MCF 10A (cell line): ENCODE results near the gene GALNS. TPM values are rescaled to one million over a fixed set of nuclear protein-coding genes. Genes with fewer than 3 reads are reported as not detected.

ENCODE experiments used
- BruUV-seq: library from RNA; stranded (reverse); fragments of 400-500 nt; replicated peaks from 2 replicates; lab custom pipeline; 2021; lab: Mats Ljungman, UMichigan
- CTCF ChIA-PET: fragments of 300-600 bp; sonication (Branson Sonifier 250); formaldehyde crosslinking; extraction: SDS; loops from one replicate; lab custom pipeline; 2021; ENCODE audit warnings: antibody characterized with exemption, inconsistent platforms; lab: Yijun Ruan, JAX
- POLR2A ChIA-PET: fragments of 300-600, 350-650 bp; sonication (Branson Sonifier 250); formaldehyde crosslinking; extraction: SDS; loops from one replicate; lab custom pipeline; 2020; ENCODE audit warnings: antibody characterized with exemption, inconsistent platforms; lab: Yijun Ruan, JAX
- DNase-seq: peaks from one replicate; pipeline ENCODE4 v3.0.0-alpha.2; 2018; ENCODE audit not compliant: unreplicated experiment
- H3K27ac Mint-ChIP-seq: one replicate; pipeline ENCODE4 v1.8.0; 2022; ENCODE audit warnings: mild to moderate bottlenecking, low read depth, mixed read lengths; ENCODE audit not compliant: unreplicated experiment
- H3K27me3 Mint-ChIP-seq: one replicate; pipeline ENCODE4 v1.8.0; 2022; ENCODE audit warnings: mixed read lengths; ENCODE audit not compliant: insufficient read depth, unreplicated experiment
- H3K36me3 Mint-ChIP-seq: one replicate; pipeline ENCODE4 v1.8.0; 2022; ENCODE audit warnings: mild to moderate bottlenecking, moderate library complexity, mixed read lengths; ENCODE audit not compliant: insufficient read depth, unreplicated experiment
- H3K4me1 Mint-ChIP-seq: one replicate; pipeline ENCODE4 v1.8.0; 2022; ENCODE audit warnings: mixed read lengths; ENCODE audit not compliant: insufficient read depth, unreplicated experiment
- H3K4me3 Mint-ChIP-seq: one replicate; pipeline ENCODE4 v1.8.0; 2022; ENCODE audit warnings: mild to moderate bottlenecking, moderate library complexity, mixed read lengths; ENCODE audit not compliant: unreplicated experiment
- H3K9me3 Mint-ChIP-seq: one replicate; pipeline ENCODE4 v1.8.0; 2022; ENCODE audit warnings: mixed read lengths; ENCODE audit not compliant: unreplicated experiment
- CTCF ChIP-seq: fragments of 200-600 bp; IDR thresholded peaks from one replicate; pipeline ENCODE4 v1.8.0; 2022; ENCODE audit warnings: antibody characterized with exemption, mild to moderate bottlenecking; ENCODE audit not compliant: unreplicated experiment
- intact Hi-C: fragments of 100-400 bp; cut with micrococcal nuclease; formaldehyde crosslinking; loops from 2 replicates; pipeline ENCODE4 v1.14.1; 2022
- total RNA-seq: library from RNA; stranded (reverse); gene quantifications from 2 replicates; pipeline ENCODE4 v1.2.3, GENCODE V29; 2022

The GALNS gene
- total RNA-seq, 1 experiment from 2014 or later, result 26.0 TPM

GRCh38 chr16:88833086-88833485, 23.7 kb downstream of the GALNS start:
- no peak for DNase-seq
- Mint-ChIP-seq H3K9me3 (no peaks in the 10 kb centered on the region), H3K27ac (no peak overlapping the region), H3K4me3 (no peak overlapping the region), H3K36me3 (peaks cover 6% of the 10 kb centered on the region), H3K4me1 (no peaks in the 10 kb centered on the region), H3K27me3 (no peaks in the 10 kb centered on the region)
- intact Hi-C loops, result no loop called here
- no peak for TF ChIP-seq CTCF
- CTCF ChIA-PET, result interaction anchor here (0.7 kb wide), 1 partner anchor 25 kb away, joined by 3 read pairs; no protein-coding TSS in a partner anchor
- no TSS peak for BruUV-seq
- POLR2A ChIA-PET, result interaction anchor here (0.6 to 0.9 kb wide), 2 partner anchors 51 to 80 kb away, joined by 3 read pairs; no protein-coding TSS in a partner anchor

- no peak overlapping the region for H3K27ac Mint-ChIP-seq
These were observed 24.9 kb downstream of the GALNS start for GRCh38 chr16:88831838-88832237.

GRCh38 chr16:88830783-88831182, 26.0 kb downstream of the GALNS start:
- no peaks in the 10 kb centered on the region for H3K27me3 Mint-ChIP-seq
- DNase-seq, result no peak
- no peak overlapping the region for H3K27ac Mint-ChIP-seq
- ChIA-PET CTCF (interaction anchor here (0.8 to 1.0 kb wide), 2 partner anchors 27 to 31 kb away, joined by 3 read pairs; no protein-coding TSS in a partner anchor), POLR2A (no interaction called here)
- no peak for TF ChIP-seq CTCF
- intact Hi-C loops, result no loop called here
- peaks cover 6% of the 10 kb centered on the region for H3K36me3 Mint-ChIP-seq
- peaks cover 11% of the 10 kb centered on the region for H3K4me1 Mint-ChIP-seq
- no peaks in the 10 kb centered on the region for H3K9me3 Mint-ChIP-seq
- BruUV-seq, result no TSS peak
- H3K4me3 Mint-ChIP-seq, result no peak overlapping the region

More at GRCh38 chr16:88831838-88832237, 24.9 kb downstream of the GALNS start:
- intact Hi-C loops, result no loop called here
- Mint-ChIP-seq H3K36me3 (peaks cover 6% of the 10 kb centered on the region), H3K27me3 (no peaks in the 10 kb centered on the region), H3K4me3 (no peak overlapping the region), H3K9me3 (no peaks in the 10 kb centered on the region), H3K4me1 (peaks cover 4% of the 10 kb centered on the region)
- peak; percentile 43 for DNase-seq
- ChIA-PET CTCF (no interaction called here), POLR2A (no interaction called here)
- no peak for TF ChIP-seq CTCF
- BruUV-seq, result no TSS peak

GRCh38 chr16:88830258-88830657, 26.5 kb downstream of the GALNS start:
- no peaks in the 10 kb centered on the region for H3K27me3 Mint-ChIP-seq
- no peak for DNase-seq
- H3K36me3 Mint-ChIP-seq, result peaks cover 6% of the 10 kb centered on the region
- H3K27ac Mint-ChIP-seq, result no peak overlapping the region
- CTCF ChIA-PET, result interaction anchor here (1.0 kb wide), 1 partner anchor 32 kb away, joined by 3 read pairs; no protein-coding TSS in a partner anchor
- H3K4me3 Mint-ChIP-seq, result no peak overlapping the region
- no TSS peak for BruUV-seq
- no peaks in the 10 kb centered on the region for H3K9me3 Mint-ChIP-seq
- peaks cover 14% of the 10 kb centered on the region for H3K4me1 Mint-ChIP-seq
- POLR2A ChIA-PET, result no interaction called here
- intact Hi-C loops, result no loop called here
- TF ChIP-seq CTCF, result no peak
